ENCODE measurements around the gene BLOC1S2. TPM values are rescaled to one million over a fixed set of nuclear protein-coding genes. Genes with fewer than 3 reads are reported as not detected.

The BLOC1S2 gene
- total RNA-seq, 1 experiment from 2014 or later = 19.4 TPM

DNA sequence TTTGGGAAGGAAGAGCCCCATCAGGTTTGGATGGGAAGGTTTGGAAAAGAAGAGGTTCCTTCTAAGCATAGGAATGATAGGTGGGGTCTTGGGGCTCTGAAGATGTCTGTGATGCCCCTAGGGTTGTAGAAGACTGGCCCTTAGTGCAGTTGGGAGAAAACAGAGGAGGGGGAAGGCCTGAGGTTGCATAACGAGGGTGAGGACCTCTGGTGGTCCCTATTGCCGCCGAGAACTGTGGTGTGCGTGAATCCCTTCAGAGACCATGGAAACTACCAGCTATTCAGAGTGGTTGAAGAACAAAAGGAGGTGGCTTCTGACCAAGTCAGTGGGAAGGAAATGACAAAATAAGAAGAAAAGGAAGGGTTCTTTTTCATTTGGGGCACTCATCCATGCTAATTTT lies 46.6 kb upstream of the BLOC1S2 start:
- Mint-ChIP-seq H3K27ac (ENCODE audit: unreplicated experiment) (no peak overlapping the region), H3K4me1 (ENCODE audit: low read depth, unreplicated experiment) (no peaks in the 10 kb centered on the region), H3K27me3 (ENCODE audit: unreplicated experiment) (peaks cover 69% of the 10 kb centered on the region), H3K4me3 (ENCODE audit: low read depth, unreplicated experiment) (no peak overlapping the region), H3K36me3 (ENCODE audit: insufficient read depth, unreplicated experiment) (no peaks in the 10 kb centered on the region), H3K9me3 (ENCODE audit: low read depth, unreplicated experiment) (no peaks in the 10 kb centered on the region)
- CTCF ChIA-PET = no interaction called here
- TF ChIP-seq, protein P1, sequence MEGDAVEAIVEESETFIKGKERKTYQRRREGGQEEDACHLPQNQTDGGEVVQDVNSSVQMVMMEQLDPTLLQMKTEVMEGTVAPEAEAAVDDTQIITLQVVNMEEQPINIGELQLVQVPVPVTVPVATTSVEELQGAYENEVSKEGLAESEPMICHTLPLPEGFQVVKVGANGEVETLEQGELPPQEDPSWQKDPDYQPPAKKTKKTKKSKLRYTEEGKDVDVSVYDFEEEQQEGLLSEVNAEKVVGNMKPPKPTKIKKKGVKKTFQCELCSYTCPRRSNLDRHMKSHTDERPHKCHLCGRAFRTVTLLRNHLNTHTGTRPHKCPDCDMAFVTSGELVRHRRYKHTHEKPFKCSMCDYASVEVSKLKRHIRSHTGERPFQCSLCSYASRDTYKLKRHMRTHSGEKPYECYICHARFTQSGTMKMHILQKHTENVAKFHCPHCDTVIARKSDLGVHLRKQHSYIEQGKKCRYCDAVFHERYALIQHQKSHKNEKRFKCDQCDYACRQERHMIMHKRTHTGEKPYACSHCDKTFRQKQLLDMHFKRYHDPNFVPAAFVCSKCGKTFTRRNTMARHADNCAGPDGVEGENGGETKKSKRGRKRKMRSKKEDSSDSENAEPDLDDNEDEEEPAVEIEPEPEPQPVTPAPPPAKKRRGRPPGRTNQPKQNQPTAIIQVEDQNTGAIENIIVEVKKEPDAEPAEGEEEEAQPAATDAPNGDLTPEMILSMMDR (IDR thresholded peaks at IDR 0.05; ENCODE audit: unreplicated experiment) = no peak
- intact Hi-C loops (cut with micrococcal nuclease; ENCODE audit: unreplicated experiment) = loop anchor here (10.0 kb wide), 1 partner anchor 182 kb away; the partner anchor contains the start of gene SEC31B
- DNase-seq = no peak
- BruUV-seq (replicated peaks) = no TSS peak

DNA sequence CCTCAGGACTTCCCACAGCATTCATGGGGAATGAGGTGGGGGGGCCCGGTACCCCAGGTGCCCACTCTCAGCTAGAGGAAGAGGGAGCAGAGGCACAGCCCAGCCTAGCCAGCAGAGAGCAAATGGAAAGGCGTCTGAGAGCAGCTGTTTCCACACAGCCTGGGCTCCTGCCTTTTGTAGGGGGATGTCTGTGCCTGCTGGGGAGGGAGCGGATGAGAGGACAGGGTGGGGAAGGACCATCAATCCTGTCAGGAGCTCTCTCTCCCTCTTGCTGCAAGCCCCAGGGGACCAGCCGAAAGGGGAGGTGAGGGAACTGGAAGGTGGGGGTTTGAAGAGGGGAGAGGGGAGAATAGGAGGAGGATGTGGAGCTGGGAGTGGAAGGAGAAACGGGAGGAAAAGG lies 43.6 kb upstream of the BLOC1S2 start, which contains the start of gene PKD2L1:
Gene PKD2L1 (minus strand): TSS at position 150 of the 400 bp plus-strand sequence. CDS start 125 bp downstream, at position 25.
- intact Hi-C loops (cut with micrococcal nuclease; ENCODE audit: unreplicated experiment) = loop anchor here (10.0 kb wide), 1 partner anchor 185 kb away; the partner anchor contains the start of gene SEC31B

DNA sequence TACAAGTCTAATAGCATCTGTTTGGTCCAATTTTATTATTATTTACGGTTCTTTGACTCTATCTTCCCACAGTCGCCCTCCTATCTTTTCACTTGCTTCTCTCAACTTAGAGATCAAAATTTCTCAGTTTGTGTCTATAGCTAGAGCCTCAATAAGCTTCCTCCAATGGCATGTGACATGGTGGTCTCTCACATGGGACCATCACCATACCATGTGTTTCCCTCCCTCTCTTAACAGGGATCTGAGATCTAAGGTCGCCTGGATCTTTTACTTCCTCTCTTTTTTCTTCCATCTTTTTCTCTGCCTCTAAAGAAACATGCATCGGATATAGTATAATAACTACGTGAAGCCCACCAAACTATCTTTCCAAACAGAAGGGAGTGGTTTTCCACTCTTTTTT lies 41.7 kb upstream of the BLOC1S2 start:
- Mint-ChIP-seq H3K36me3 (ENCODE audit: insufficient read depth, unreplicated experiment) (no peaks in the 10 kb centered on the region), H3K27me3 (ENCODE audit: unreplicated experiment) (peaks cover 89% of the 10 kb centered on the region), H3K4me1 (ENCODE audit: low read depth, unreplicated experiment) (no peaks in the 10 kb centered on the region), H3K4me3 (ENCODE audit: low read depth, unreplicated experiment) (no peak overlapping the region), H3K27ac (ENCODE audit: unreplicated experiment) (no peak overlapping the region), H3K9me3 (ENCODE audit: low read depth, unreplicated experiment) (no peaks in the 10 kb centered on the region)
- intact Hi-C loops (cut with micrococcal nuclease; ENCODE audit: unreplicated experiment) = no loop called here
- no peak for DNase-seq
- BruUV-seq (replicated peaks) = no TSS peak
- CTCF ChIA-PET = no interaction called here
- TF ChIP-seq, protein P1 (IDR thresholded peaks at IDR 0.05; ENCODE audit: unreplicated experiment) = no peak

More for the DNA sequence above, 43.6 kb upstream of the BLOC1S2 start, which contains the start of gene PKD2L1:
- no peaks in the 10 kb centered on the region for H3K9me3 Mint-ChIP-seq (ENCODE audit: low read depth, unreplicated experiment)
- peaks cover 94% of the 10 kb centered on the region for H3K27me3 Mint-ChIP-seq (ENCODE audit: unreplicated experiment)
- TF ChIP-seq, protein P1 (IDR thresholded peaks at IDR 0.05; ENCODE audit: unreplicated experiment) = no peak
- H3K4me1 Mint-ChIP-seq (ENCODE audit: low read depth, unreplicated experiment) = no peaks in the 10 kb centered on the region
- no peaks in the 10 kb centered on the region for H3K36me3 Mint-ChIP-seq (ENCODE audit: insufficient read depth, unreplicated experiment)
- no peak within 1 kb of the TSS for H3K4me3 Mint-ChIP-seq (ENCODE audit: low read depth, unreplicated experiment)
- CTCF ChIA-PET = interaction anchor here (0.6 kb wide), 1 partner anchor 11 kb away, joined by 3 read pairs; no protein-coding TSS in a partner anchor
- DNase-seq = no peak
- H3K27ac Mint-ChIP-seq (ENCODE audit: unreplicated experiment) = no peak within 1 kb of the TSS
- no TSS peak for BruUV-seq (replicated peaks)

DNA sequence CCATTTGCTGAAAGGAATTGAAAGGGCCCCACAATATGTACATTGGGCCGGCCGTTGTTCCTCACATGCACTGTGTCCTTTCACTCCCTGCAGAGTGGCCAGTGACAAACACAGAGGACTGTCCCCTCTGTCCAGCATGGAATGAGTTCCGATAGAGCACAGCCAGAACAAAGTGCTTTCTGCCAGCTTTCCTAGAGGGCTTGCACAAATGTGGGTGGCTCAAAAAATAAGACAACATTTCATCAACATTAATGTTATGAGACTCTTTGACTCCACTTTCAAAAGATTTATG lies 41.2 kb upstream of the BLOC1S2 start:
- H3K9me3 Mint-ChIP-seq (ENCODE audit: low read depth, unreplicated experiment) = no peaks in the 10 kb centered on the region
- DNase-seq = no peak
- TF ChIP-seq, protein P1 (IDR thresholded peaks at IDR 0.05; ENCODE audit: unreplicated experiment) = no peak
- H3K27me3 Mint-ChIP-seq (ENCODE audit: unreplicated experiment) = peaks cover 83% of the 10 kb centered on the region
- intact Hi-C loops (cut with micrococcal nuclease; ENCODE audit: unreplicated experiment) = no loop called here
- no peaks in the 10 kb centered on the region for H3K36me3 Mint-ChIP-seq (ENCODE audit: insufficient read depth, unreplicated experiment)
- H3K4me1 Mint-ChIP-seq (ENCODE audit: low read depth, unreplicated experiment) = no peaks in the 10 kb centered on the region
- no peak overlapping the region for H3K27ac Mint-ChIP-seq (ENCODE audit: unreplicated experiment)
- BruUV-seq (replicated peaks) = no TSS peak
- CTCF ChIA-PET = no interaction called here
- H3K4me3 Mint-ChIP-seq (ENCODE audit: low read depth, unreplicated experiment) = no peak overlapping the region

Measured in Calu3 (cell line).